ENCODE data around the gene SATL1. TPM values are rescaled to one million over a fixed set of nuclear protein-coding genes. Genes with fewer than 3 reads are reported as not detected.
"Not testable (repeated sequence)": the region's sequence is repeated elsewhere in the genome, so short reads cannot be mapped to it uniquely, and the experiment has no call there.

Gene SATL1
- total RNA-seq, 2 donors from 2014 or later, result 0.80 TPM; not detected in 1

DNA sequence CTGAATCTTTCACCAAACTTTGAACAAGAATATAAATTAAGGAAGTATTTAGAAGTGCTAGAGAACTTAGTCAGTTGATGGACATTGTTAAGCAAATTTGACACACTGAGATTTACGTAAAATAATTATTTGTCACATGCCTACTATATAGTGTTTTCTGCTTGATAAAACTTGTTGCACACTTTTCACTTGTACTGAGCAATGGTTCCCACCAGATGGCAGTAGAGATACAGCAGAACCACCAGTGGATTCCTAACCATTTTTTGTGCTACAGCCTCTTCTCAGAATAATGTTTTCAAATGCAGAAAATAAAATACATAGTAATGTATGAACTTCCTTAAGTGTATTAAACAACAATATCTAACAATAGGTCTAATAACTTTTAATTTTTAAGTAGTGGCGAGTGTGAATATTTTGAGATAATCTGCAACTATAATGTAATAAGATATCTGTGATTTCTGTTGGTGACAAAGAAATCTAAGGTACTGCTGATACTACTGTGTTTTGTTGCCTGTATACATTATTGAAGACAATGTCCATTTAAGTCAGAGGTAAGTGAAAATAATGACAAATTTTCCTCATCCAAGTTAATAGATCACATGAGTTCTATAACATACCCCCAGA lies 158.7 kb downstream of the SATL1 start:
- H3K27ac ChIP-seq, result no peak overlapping the region
- H3K27me3 ChIP-seq (replicated peaks; ENCODE audit: insufficient read depth), result no peaks in the 10 kb centered on the region
- no peaks in the 10 kb centered on the region for H3K9me3 ChIP-seq
- no peak for DNase-seq (ENCODE audit: low spot score)
- TF ChIP-seq POLR2AphosphoS5 (IDR thresholded peaks at IDR 0.05) (no peak), POLR2A (IDR thresholded peaks at IDR 0.05) (no peak), CTCF (IDR thresholded peaks at IDR 0.05) (peak; percentile 30 to 39 (median 37))
- no peak overlapping the region for H3K4me3 ChIP-seq
- no peaks in the 10 kb centered on the region for H3K4me1 ChIP-seq (replicated peaks)
- H3K36me3 ChIP-seq, result no peaks in the 10 kb centered on the region
- intact Hi-C loops (cut with DNase I), result no loop called here
- 63% methylated on average over 2 of the region's 2 CpGs for WGBS

DNA sequence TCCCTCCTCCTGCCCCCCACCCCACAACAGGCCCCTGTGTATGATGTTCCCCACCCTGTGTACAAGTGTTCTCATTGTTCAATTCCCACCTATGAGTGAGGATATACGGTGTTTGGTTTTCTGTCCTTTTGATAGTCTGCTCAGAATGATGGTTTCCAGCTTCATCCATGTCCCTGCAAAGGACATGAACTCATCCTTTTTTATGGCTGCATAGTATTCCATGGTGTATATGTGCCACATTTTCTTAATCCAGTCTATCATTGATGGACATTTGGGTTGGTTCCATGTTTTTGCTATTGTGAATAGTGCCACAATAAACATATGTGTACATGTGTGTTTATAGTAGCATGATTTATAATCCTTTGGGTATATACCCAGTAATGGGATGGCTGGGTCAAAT lies 166.3 kb downstream of the SATL1 start:
- H3K9me3 ChIP-seq; H3K27me3 ChIP-seq (replicated peaks; ENCODE audit: insufficient read depth); H3K4me1 ChIP-seq (replicated peaks); intact Hi-C loops (cut with DNase I); H3K27ac ChIP-seq; H3K36me3 ChIP-seq; DNase-seq (ENCODE audit: low spot score); H3K4me3 ChIP-seq: not testable (repeated sequence)
- WGBS, result 100% methylated on average over 1 of the region's 1 CpG

- no peak overlapping the region for H3K4me3 ChIP-seq
- TF ChIP-seq POLR2A (IDR thresholded peaks at IDR 0.05) (no peak), POLR2AphosphoS5 (IDR thresholded peaks at IDR 0.05) (no peak), CTCF (IDR thresholded peaks at IDR 0.05) (no peak)
- no peaks in the 10 kb centered on the region for H3K4me1 ChIP-seq (replicated peaks)
- no peaks in the 10 kb centered on the region for H3K36me3 ChIP-seq
- 70% methylated on average over 4 of the region's 4 CpGs for WGBS
- no peaks in the 10 kb centered on the region for H3K27me3 ChIP-seq (replicated peaks; ENCODE audit: insufficient read depth)
- H3K9me3 ChIP-seq, result no peaks in the 10 kb centered on the region
- intact Hi-C loops (cut with DNase I), result no loop called here
- H3K27ac ChIP-seq, result no peak overlapping the region
- DNase-seq (ENCODE audit: low spot score), result no peak
Observed at GRCh38 chrX:85065512-85066198, 177.9 kb downstream of the SATL1 start.

GRCh38 chrX:85052636-85053343 lies 190.8 kb downstream of the SATL1 start:
- Histone ChIP-seq H3K36me3 (no peaks in the 10 kb centered on the region), H3K9me3 (no peaks in the 10 kb centered on the region), H3K4me3 (no peak overlapping the region), H3K27me3 (replicated peaks; ENCODE audit: insufficient read depth) (no peaks in the 10 kb centered on the region), H3K27ac (no peak overlapping the region), H3K4me1 (replicated peaks) (no peaks in the 10 kb centered on the region)
- intact Hi-C loops (cut with DNase I), result loop anchor here (5.0 kb wide), 1 partner anchor 320 kb away; no protein-coding TSS in a partner anchor
- TF ChIP-seq POLR2AphosphoS5 (IDR thresholded peaks at IDR 0.05), result no peak
- peak in 1 of 4 experiments; percentile 12 for TF ChIP-seq CTCF (IDR thresholded peaks at IDR 0.05)
- DNase-seq (ENCODE audit: low spot score), result no peak
- 41% methylated on average over 2 of the region's 2 CpGs for WGBS

DNA sequence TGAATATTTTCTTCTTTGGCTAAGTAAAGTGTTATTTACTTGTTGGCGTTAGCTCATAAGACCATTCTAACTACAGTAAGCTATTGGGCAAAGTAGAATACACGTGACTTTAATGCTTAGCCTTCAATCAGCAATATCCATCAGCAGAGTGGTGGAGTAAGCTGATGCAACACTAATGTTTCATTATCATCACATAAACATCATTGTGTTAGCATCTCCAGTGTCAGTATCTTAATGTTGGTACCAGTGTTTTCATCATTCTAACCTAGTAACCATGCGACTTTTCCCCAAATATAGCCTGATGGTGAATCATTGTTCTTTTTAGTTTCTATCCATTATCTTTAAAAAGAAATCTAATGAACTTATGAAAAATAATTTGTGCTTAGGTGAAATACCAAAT lies 191.4 kb downstream of the SATL1 start:
- no peak for DNase-seq (ENCODE audit: low spot score)
- Histone ChIP-seq H3K4me3 (no peak overlapping the region), H3K27ac (no peak overlapping the region), H3K27me3 (replicated peaks; ENCODE audit: insufficient read depth) (no peaks in the 10 kb centered on the region), H3K4me1 (replicated peaks) (no peaks in the 10 kb centered on the region), H3K36me3 (no peaks in the 10 kb centered on the region), H3K9me3 (no peaks in the 10 kb centered on the region)
- intact Hi-C loops (cut with DNase I), result loop anchor here (5.0 kb wide), 1 partner anchor 320 kb away; no protein-coding TSS in a partner anchor
- no peak for TF ChIP-seq POLR2AphosphoS5 (IDR thresholded peaks at IDR 0.05)
- TF ChIP-seq CTCF (IDR thresholded peaks at IDR 0.05), result no peak
- no peak for TF ChIP-seq POLR2A (IDR thresholded peaks at IDR 0.05)
- 62% methylated on average over 3 of the region's 3 CpGs for WGBS

All from prostate gland (tissue), 2 donors.